ENCODE results near the gene POGZ. TPM values are rescaled to one million over a fixed set of nuclear protein-coding genes. Genes with fewer than 3 reads are reported as not detected.
"Not testable (repeated sequence)": the region's sequence is repeated elsewhere in the genome, so short reads cannot be mapped to it uniquely, and the experiment has no call there.

Gene POGZ
- total RNA-seq, 1 donor from 2014 or later = 60.6 TPM

DNA sequence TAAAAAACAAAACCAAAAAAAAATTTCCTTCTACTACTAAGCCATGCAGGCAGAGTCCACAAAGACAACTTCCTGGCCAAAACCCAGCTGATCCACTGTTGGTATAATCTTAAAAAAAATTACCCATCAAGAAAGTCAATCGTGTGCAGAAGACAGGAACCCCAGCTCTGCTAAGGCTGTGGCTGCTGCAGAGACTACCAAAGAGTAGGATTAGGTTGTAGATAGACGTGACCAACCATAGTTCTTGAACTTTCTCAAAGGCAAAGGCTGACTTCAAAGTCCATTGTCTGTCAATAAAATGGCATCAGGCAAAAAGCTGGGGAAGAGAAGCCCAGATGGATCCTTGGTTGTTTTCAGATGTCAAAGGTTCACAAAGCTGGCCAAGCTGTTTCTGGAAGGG, 56.5 kb downstream of the POGZ start:
- intact Hi-C loops (cut with DNase I) = no loop called here
- TF ChIP-seq POLR2AphosphoS5 (IDR thresholded peaks at IDR 0.05; ENCODE audit: insufficient read depth in 1 of 2, low read depth in 1 of 2) (no peak), POLR2A (IDR thresholded peaks at IDR 0.05) (no peak)
- TF ChIP-seq, protein P1, sequence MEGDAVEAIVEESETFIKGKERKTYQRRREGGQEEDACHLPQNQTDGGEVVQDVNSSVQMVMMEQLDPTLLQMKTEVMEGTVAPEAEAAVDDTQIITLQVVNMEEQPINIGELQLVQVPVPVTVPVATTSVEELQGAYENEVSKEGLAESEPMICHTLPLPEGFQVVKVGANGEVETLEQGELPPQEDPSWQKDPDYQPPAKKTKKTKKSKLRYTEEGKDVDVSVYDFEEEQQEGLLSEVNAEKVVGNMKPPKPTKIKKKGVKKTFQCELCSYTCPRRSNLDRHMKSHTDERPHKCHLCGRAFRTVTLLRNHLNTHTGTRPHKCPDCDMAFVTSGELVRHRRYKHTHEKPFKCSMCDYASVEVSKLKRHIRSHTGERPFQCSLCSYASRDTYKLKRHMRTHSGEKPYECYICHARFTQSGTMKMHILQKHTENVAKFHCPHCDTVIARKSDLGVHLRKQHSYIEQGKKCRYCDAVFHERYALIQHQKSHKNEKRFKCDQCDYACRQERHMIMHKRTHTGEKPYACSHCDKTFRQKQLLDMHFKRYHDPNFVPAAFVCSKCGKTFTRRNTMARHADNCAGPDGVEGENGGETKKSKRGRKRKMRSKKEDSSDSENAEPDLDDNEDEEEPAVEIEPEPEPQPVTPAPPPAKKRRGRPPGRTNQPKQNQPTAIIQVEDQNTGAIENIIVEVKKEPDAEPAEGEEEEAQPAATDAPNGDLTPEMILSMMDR (IDR thresholded peaks at IDR 0.05) = no peak
- Histone ChIP-seq H3K9me3 (no peaks in the 10 kb centered on the region), H3K36me3 (peaks cover 0 to 50% of the 10 kb centered on the region in 2 donors), H3K27me3 (no peaks in the 10 kb centered on the region), H3K4me1 (peaks cover 22% of the 10 kb centered on the region), H3K4me3 (no peak overlapping the region), H3K27ac (no peak overlapping the region)
- no peak for DNase-seq (ENCODE audit: extremely low spot score in 2 of 2)

DNA sequence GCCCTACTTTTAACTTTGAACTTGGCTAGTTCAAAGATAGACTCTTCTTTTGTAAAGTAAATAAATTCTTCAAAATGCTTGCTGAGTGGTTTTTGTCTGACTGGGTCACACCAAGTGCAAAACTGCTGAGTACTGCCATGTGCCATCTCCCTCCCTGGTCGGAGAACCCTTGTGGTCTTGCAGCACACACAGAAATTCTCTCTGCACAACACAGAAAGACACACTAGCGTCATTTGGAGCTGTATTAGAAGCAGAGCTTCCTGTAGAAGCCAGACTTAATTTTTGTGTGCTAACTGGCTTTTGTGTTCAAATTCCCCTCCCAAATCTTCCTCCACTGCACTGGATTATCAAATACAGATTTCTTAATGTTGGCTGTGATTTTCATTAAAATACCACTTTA, 57.4 kb downstream of the POGZ start:
- TF ChIP-seq, protein P1 (IDR thresholded peaks at IDR 0.05) = no peak
- TF ChIP-seq POLR2A (IDR thresholded peaks at IDR 0.05) (no peak), POLR2AphosphoS5 (IDR thresholded peaks at IDR 0.05; ENCODE audit: insufficient read depth in 1 of 2, low read depth in 1 of 2) (no peak)
- intact Hi-C loops (cut with DNase I) = no loop called here
- Histone ChIP-seq H3K4me1 (peaks cover 22% of the 10 kb centered on the region), H3K27me3 (no peaks in the 10 kb centered on the region), H3K36me3 (peaks cover 0 to 42% of the 10 kb centered on the region in 2 donors), H3K27ac (no peak overlapping the region), H3K4me3 (no peak overlapping the region), H3K9me3 (no peaks in the 10 kb centered on the region)
- no peak for DNase-seq (ENCODE audit: extremely low spot score in 2 of 2)

DNA sequence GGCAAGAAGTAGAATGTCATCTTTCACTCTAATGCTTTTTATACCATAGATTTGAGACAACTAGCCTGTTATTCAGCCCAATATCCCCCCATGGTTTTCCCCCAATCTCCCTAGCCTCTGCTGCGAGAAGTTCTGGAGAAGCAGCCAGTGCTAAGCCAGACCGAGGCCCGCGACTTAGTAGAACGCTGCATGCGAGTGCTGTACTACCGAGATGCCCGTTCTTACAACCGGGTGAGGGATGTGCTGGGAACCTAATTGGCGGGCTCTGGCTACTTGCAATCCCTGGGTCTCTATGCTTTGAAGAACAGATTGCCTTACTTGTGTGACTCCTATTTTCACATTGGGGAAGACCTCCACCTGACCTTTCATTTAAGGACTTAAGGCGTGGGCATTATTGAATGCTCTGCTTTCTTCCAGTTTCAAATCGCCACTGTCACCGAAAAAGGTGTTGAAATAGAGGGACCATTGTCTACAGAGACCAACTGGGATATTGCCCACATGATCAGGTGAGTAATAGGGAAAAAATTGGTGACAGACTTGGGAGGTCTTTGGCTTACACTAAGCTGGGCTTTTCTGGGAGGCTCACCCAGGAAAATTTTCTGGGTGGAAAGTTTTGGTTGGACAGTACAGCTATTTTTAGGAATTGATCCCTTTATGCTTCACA, 58.0 kb downstream of the POGZ start:
- no peak for TF ChIP-seq POLR2AphosphoS5 (IDR thresholded peaks at IDR 0.05; ENCODE audit: insufficient read depth in 1 of 2, low read depth in 1 of 2)
- TF ChIP-seq, protein P1 (IDR thresholded peaks at IDR 0.05) = no peak
- no peak for TF ChIP-seq POLR2A (IDR thresholded peaks at IDR 0.05)
- intact Hi-C loops (cut with DNase I) = no loop called here
- H3K36me3 ChIP-seq = peaks cover 0 to 35% of the 10 kb centered on the region in 2 donors
- peaks cover 22% of the 10 kb centered on the region for H3K4me1 ChIP-seq
- no peaks in the 10 kb centered on the region for H3K27me3 ChIP-seq
- no peak overlapping the region for H3K27ac ChIP-seq
- H3K9me3 ChIP-seq = no peaks in the 10 kb centered on the region
- H3K4me3 ChIP-seq = no peak overlapping the region
- DNase-seq (ENCODE audit: extremely low spot score in 2 of 2) = no peak

DNA sequence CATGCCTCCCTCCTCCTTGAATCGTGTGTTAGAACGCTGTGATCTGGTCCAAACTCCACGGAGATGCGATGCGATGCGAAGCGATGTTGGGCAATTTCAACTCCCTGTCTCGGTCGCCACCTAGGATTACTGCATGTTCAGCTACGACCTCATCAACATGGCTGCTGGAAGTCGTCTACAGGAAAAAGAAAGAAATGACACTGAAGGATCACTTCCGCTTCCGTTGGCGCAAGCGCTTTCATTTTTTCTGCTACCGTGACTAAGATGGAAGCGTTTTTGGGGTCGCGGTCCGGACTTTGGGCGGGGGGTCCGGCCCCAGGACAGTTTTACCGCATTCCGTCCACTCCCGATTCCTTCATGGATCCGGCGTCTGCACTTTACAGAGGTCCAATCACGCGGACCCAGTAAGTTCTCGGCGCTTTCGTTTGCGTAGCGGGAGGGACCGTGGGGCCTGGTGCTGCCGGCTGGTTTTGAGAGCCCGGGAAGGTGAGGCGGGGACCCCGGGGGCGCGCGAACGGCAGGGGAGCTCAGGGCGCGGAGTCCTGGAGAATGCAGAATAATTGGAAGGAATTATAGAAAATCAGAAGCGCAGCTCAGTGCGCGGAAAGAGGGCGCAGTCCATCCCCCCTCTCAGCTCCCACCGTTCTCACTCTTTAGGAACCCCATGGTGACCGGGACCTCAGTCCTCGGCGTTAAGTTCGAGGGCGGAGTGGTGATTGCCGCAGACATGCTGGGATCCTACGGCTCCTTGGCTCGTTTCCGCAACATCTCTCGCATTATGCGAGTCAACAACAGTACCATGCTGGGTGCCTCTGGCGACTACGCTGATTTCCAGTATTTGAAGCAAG, 59.7 kb downstream of the POGZ start, which contains the start of gene PSMB4:
Gene PSMB4 (plus strand): TSS at position 250 of the 848 bp plus-strand sequence. CDS start 15 bp downstream, at position 265.
- H3K36me3 ChIP-seq = peaks cover 0 to 18% of the 10 kb centered on the region in 2 donors
- H3K27ac ChIP-seq = peak within 1 kb of the TSS; percentile 95
- no peaks in the 10 kb centered on the region for H3K9me3 ChIP-seq
- intact Hi-C loops (cut with DNase I) = loop anchor here (5.0 kb wide), 1 partner anchor 57 kb away; no protein-coding TSS in a partner anchor
- H3K27me3 ChIP-seq = no peaks in the 10 kb centered on the region
- TF ChIP-seq, protein P1 (IDR thresholded peaks at IDR 0.05) = peak in 2 of 3 experiments; percentile 23 to 29
- TF ChIP-seq POLR2A (IDR thresholded peaks at IDR 0.05) (peak in 1 of 2 donors; percentile 55), POLR2AphosphoS5 (IDR thresholded peaks at IDR 0.05; ENCODE audit: insufficient read depth in 1 of 2, low read depth in 1 of 2) (peak; percentile 89 to 99)
- peak in 1 of 2 donors; percentile 95 for DNase-seq (ENCODE audit: extremely low spot score in 2 of 2)
- peak within 1 kb of the TSS; percentile 50 to 100 for H3K4me3 ChIP-seq
- peaks cover 22% of the 10 kb centered on the region for H3K4me1 ChIP-seq

DNA sequence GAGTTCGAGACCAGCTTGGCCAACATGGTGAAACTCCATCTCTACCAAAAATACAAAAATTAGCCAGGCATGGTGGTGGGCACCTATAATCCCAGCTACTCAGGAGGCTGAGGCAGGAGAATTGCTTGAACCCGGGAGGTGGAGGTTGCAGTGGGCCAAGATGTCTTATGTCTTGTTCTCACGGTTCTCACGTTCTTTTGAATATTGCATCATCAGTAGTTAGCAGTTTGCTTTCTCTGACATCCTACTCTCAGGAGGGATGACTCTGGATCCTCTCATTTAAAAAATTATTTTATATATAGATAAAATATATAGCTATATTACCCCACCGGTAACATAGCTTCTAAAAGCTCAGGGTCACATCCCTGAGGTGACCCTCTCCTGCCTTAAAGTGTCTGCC, 63.0 kb downstream of the POGZ start:
- H3K9me3 ChIP-seq; H3K4me3 ChIP-seq; DNase-seq (ENCODE audit: extremely low spot score in 2 of 2); H3K27me3 ChIP-seq; H3K27ac ChIP-seq; H3K36me3 ChIP-seq: not testable (repeated sequence)
- intact Hi-C loops (cut with DNase I) = loop anchor here (5.0 kb wide), 1 partner anchor 54 kb away; no protein-coding TSS in a partner anchor
- H3K4me1 ChIP-seq = peaks cover 16% of the 10 kb centered on the region
